RPMI7951 (cell line): Measurements from ENCODE around the gene ZDHHC20. TPM values are rescaled to one million over a fixed set of nuclear protein-coding genes. Genes with fewer than 3 reads are reported as not detected.
"Not testable (repeated sequence)": the region's sequence is repeated elsewhere in the genome, so short reads cannot be mapped to it uniquely, and the experiment has no call there.

Source experiments
- DNase-seq: peaks from one replicate; pipeline ENCODE4 v3.0.0-alpha.2; 2012; ENCODE audit warnings: low read depth
- total RNA-seq: library from RNA; depleted of rRNA; stranded (reverse); fragments of >200 nt; shearing (Covaris generic); gene quantifications from 2 replicates; pipeline ENCODE4 v1.2.3, GENCODE V29; 2014

Gene ZDHHC20
- total RNA-seq, 1 experiment from 2014 or later: 138 TPM

GRCh38 chr13:21435687-21436151 is 23.4 kb downstream of the ZDHHC20 start:
- peak; percentile 92 for DNase-seq

- no peak for DNase-seq
Measured at GRCh38 chr13:21435231-21435630, 23.9 kb downstream of the ZDHHC20 start.

GRCh38 chr13:21434588-21434987 is 24.5 kb downstream of the ZDHHC20 start:
- DNase-seq: peak; percentile 10

- DNase-seq: no peak
Measured at GRCh38 chr13:21429211-21429610, 29.9 kb downstream of the ZDHHC20 start.

- DNase-seq: no peak
Measured at GRCh38 chr13:21427741-21428140, 31.4 kb downstream of the ZDHHC20 start.

- DNase-seq: no peak
Measured at GRCh38 chr13:21426238-21426637, 32.9 kb downstream of the ZDHHC20 start.

- no peak for DNase-seq
Measured at GRCh38 chr13:21420706-21421105, 38.4 kb downstream of the ZDHHC20 start.

GRCh38 chr13:21413013-21413412 is 46.1 kb downstream of the ZDHHC20 start:
- DNase-seq: no peak

- not testable (repeated sequence) for DNase-seq
Measured at GRCh38 chr13:21410453-21410852, 48.6 kb downstream of the ZDHHC20 start.

GRCh38 chr13:21405309-21405708 is 53.8 kb downstream of the ZDHHC20 start:
- no peak for DNase-seq

- DNase-seq: peak; percentile 28
Measured at GRCh38 chr13:21402586-21403307, 56.4 kb downstream of the ZDHHC20 start.

GRCh38 chr13:21399741-21400140 is 59.4 kb downstream of the ZDHHC20 start:
- DNase-seq: peak; percentile 36

- DNase-seq: no peak
Measured at GRCh38 chr13:21395953-21396352, 63.1 kb downstream of the ZDHHC20 start.

GRCh38 chr13:21389124-21389523 is 70.0 kb downstream of the ZDHHC20 start:
- no peak for DNase-seq

- DNase-seq: no peak
Measured at GRCh38 chr13:21385710-21386109, 73.4 kb downstream of the ZDHHC20 start.

GRCh38 chr13:21383090-21383489 is 76.0 kb downstream of the ZDHHC20 start:
- DNase-seq: no peak

- not testable (repeated sequence) for DNase-seq
Measured at GRCh38 chr13:21376998-21377985, 81.8 kb downstream of the ZDHHC20 start.

- no peak for DNase-seq
Measured at GRCh38 chr13:21372530-21372929, 86.6 kb downstream of the ZDHHC20 start.

GRCh38 chr13:21371011-21371410 is 88.1 kb downstream of the ZDHHC20 start:
- DNase-seq: no peak

- no peak for DNase-seq
Measured at GRCh38 chr13:21365574-21365973, 93.5 kb downstream of the ZDHHC20 start.

GRCh38 chr13:21364916-21365315 is 94.2 kb downstream of the ZDHHC20 start:
- no peak for DNase-seq

GRCh38 chr13:21364357-21364756 is 94.7 kb downstream of the ZDHHC20 start:
- DNase-seq: no peak

GRCh38 chr13:21362741-21363140 is 96.4 kb downstream of the ZDHHC20 start:
- DNase-seq: no peak
